ENCODE data around the gene SLC30A2. TPM values are rescaled to one million over a fixed set of nuclear protein-coding genes. Genes with fewer than 3 reads are reported as not detected.

SLC30A2 gene
- total and polyA plus RNA-seq, 9 of the 15 experiments (the other 6 are each of a cell fraction or from before 2014, with no cell fraction given): 0.01 to 0.18 (median 0.06) TPM; not detected in 3

DNA sequence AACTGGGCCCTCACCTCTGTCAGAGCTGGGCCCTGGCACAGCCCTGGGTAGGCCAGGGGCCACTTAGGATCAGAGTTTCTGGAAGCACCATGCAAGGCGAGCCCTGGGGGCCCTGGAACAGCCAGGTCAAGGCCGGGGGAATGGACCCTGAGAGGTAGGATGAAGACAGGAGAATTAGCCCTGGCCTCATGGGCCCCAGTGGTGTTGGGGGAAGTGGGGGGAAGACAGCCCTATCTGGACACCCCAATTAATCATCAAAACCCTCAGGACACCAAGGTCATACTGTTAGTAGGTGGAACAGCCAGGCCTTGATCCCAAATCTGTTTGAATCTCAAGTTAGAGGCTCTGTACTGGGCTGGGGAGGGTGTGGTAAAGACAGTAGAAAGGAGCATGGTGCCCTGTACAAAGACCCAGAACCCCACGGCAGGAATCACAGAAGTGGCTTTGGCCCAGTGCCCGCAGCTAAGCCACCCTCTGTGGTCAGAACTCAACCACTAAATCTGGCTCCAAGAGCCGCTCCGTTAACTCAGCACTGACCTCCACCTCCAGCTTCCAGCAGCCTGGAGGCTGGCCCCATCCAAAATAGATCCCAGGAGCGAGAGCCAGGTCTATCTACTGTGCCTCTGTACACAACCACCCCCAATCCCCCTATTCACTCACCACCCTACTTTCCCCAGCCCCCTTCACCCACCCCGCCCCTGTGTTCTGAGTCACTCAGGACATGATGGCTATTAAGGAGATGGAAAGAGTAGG, 35.5 kb upstream of the SLC30A2 start (continued):
- TF ChIP-seq ZNF766 (CRISPR knock-in tag; conservative IDR thresholded peaks at IDR 0.05): 0 out of 2 replicates have a peak, but pooled peaks have one; percentile 7
- peak; percentile 50; the same call in 1 of the 2 replicates for TF ChIP-seq ZBTB7A (IDR thresholded peaks at IDR 0.05; ENCODE audit: borderline replicate concordance, control insufficient read depth, low read depth, low read length)
- TF ChIP-seq NFIC (IDR thresholded peaks at IDR 0.05): peak; percentile 74
- no peak for TF ChIP-seq CHD1 (IDR thresholded peaks at IDR 0.05; ENCODE audit: low read length)
- TF ChIP-seq PBX2 (CRISPR knock-in tag; IDR thresholded peaks at IDR 0.05; ENCODE audit: low read depth): no peak
- TF ChIP-seq PBX2 (tag; conservative IDR thresholded peaks at IDR 0.05; ENCODE audit: low read depth): 0 out of 2 replicates have a peak, but pooled peaks have one; percentile 18
- TF ChIP-seq MEIS2 (IDR thresholded peaks at IDR 0.05; ENCODE audit: partially characterized antibody): peak; percentile 62
- TF ChIP-seq GABPA (tag; conservative IDR thresholded peaks at IDR 0.05; ENCODE audit: low read depth): no peak
- TF ChIP-seq, protein P1, sequence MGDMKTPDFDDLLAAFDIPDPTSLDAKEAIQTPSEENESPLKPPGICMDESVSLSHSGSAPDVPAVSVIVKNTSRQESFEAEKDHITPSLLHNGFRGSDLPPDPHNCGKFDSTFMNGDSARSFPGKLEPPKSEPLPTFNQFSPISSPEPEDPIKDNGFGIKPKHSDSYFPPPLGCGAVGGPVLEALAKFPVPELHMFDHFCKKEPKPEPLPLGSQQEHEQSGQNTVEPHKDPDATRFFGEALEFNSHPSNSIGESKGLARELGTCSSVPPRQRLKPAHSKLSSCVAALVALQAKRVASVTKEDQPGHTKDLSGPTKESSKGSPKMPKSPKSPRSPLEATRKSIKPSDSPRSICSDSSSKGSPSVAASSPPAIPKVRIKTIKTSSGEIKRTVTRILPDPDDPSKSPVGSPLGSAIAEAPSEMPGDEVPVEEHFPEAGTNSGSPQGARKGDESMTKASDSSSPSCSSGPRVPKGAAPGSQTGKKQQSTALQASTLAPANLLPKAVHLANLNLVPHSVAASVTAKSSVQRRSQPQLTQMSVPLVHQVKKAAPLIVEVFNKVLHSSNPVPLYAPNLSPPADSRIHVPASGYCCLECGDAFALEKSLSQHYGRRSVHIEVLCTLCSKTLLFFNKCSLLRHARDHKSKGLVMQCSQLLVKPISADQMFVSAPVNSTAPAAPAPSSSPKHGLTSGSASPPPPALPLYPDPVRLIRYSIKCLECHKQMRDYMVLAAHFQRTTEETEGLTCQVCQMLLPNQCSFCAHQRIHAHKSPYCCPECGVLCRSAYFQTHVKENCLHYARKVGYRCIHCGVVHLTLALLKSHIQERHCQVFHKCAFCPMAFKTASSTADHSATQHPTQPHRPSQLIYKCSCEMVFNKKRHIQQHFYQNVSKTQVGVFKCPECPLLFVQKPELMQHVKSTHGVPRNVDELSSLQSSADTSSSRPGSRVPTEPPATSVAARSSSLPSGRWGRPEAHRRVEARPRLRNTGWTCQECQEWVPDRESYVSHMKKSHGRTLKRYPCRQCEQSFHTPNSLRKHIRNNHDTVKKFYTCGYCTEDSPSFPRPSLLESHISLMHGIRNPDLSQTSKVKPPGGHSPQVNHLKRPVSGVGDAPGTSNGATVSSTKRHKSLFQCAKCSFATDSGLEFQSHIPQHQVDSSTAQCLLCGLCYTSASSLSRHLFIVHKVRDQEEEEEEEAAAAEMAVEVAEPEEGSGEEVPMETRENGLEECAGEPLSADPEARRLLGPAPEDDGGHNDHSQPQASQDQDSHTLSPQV (IDR thresholded peaks at IDR 0.05): peak; percentile 13; the same call in 1 of the 2 replicates
- TF ChIP-seq ZNF217 (CRISPR knock-in tag; IDR thresholded peaks at IDR 0.05): no peak
- no peak for TF ChIP-seq ETS2 (tag; IDR thresholded peaks at IDR 0.05; ENCODE audit: borderline replicate concordance, poor library complexity, severe bottlenecking)
- 0 out of 2 replicates have a peak, but pooled peaks have one; percentile 28 for TF ChIP-seq HDAC2 (IDR thresholded peaks at IDR 0.05)
- TF ChIP-seq, protein P2, sequence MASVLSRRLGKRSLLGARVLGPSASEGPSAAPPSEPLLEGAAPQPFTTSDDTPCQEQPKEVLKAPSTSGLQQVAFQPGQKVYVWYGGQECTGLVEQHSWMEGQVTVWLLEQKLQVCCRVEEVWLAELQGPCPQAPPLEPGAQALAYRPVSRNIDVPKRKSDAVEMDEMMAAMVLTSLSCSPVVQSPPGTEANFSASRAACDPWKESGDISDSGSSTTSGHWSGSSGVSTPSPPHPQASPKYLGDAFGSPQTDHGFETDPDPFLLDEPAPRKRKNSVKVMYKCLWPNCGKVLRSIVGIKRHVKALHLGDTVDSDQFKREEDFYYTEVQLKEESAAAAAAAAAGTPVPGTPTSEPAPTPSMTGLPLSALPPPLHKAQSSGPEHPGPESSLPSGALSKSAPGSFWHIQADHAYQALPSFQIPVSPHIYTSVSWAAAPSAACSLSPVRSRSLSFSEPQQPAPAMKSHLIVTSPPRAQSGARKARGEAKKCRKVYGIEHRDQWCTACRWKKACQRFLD (CRISPR knock-in tag; IDR thresholded peaks at IDR 0.05): 0 out of 2 replicates have a peak, but pooled peaks have one; percentile 40
- peak; percentile 37 for TF ChIP-seq EGR1 (conservative IDR thresholded peaks at IDR 0.05)
- TF ChIP-seq SIN3A (IDR thresholded peaks at IDR 0.05; ENCODE audit: borderline replicate concordance in 2 of 2, control insufficient read depth in 1 of 2, low read depth in 2 of 2, low read length in 2 of 2): no peak
- no peak for TF ChIP-seq GATAD2B (IDR thresholded peaks at IDR 0.05; ENCODE audit: borderline replicate concordance)
- peak; percentile 35; the same call in 1 of the 2 replicates for TF ChIP-seq FOSL1 (tag; conservative IDR thresholded peaks at IDR 0.05)
